GM12873 (cell line): ENCODE data around the gene GADL1.

Experiments used
- CTCF ChIP-seq: IDR thresholded peaks from 2 replicates; pipeline ENCODE4 v1.5.1; 2012; ENCODE audit warnings: low read depth, mild to moderate bottlenecking, moderate library complexity, low read length, control low read depth; ENCODE audit not compliant: insufficient read depth; ENCODE audit errors: missing control alignments

Gene GADL1

GRCh38 chr3:30711867-30712266, 182.6 kb downstream of the GADL1 start:
- no peak for TF ChIP-seq CTCF

GRCh38 chr3:30711151-30711550, 183.3 kb downstream of the GADL1 start:
- TF ChIP-seq CTCF, result no peak

DNA sequence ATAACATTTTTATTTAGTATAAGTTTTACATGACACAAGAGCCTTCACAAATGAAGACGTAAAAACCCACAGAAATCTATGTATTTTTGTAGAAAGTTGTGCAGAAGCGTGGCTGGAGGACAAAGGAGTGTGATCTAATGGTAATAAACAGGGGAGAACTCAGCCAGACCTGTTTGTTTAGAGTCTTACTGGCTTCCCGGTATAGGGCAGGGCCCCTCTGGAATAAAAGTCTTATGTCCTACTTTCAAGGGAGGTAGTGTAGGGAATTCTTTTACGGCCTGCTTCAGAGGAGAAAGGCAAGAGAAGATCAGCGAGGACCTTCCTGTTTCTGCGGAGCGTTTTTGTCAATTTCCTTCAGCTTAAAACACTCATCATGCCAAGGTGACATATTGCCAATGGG, 184.4 kb downstream of the GADL1 start:
- TF ChIP-seq CTCF, result no peak

DNA sequence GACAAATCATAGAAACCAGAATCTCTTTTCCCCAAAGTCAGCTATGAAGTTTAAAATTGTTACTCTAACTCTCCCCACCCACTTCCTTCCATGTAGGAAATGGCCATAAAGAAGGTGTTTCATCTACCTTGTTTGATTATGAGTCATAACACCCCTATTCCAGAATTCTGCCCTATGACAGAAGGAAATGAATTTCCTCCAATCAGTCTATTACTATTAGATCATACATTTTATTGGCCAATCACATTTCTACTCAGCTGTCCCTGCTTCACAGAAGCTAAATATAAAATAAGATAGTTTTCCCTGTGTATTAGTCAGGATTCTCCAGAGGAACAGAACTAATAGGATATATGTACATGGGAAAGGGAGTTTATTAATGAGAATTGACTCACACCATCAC, 186.0 kb downstream of the GADL1 start:
- TF ChIP-seq CTCF, result no peak

GRCh38 chr3:30707825-30708224, 186.6 kb downstream of the GADL1 start:
- no peak for TF ChIP-seq CTCF

- TF ChIP-seq CTCF, result no peak
Observed at GRCh38 chr3:30704931-30705890, 189.2 kb downstream of the GADL1 start.

- TF ChIP-seq CTCF, result no peak
Observed at GRCh38 chr3:30702828-30703397, 191.5 kb downstream of the GADL1 start.
